ENCODE measurements around the gene CCDC12. TPM values are rescaled to one million over a fixed set of nuclear protein-coding genes. Genes with fewer than 3 reads are reported as not detected.

Gene CCDC12
- total RNA-seq, 1 donor from 2014 or later, result 41.4 TPM

GRCh38 chr3:46876313-46877300 is 99.9 kb downstream of the CCDC12 start:
- no peaks in the 10 kb centered on the region for H3K36me3 Mint-ChIP-seq (ENCODE audit: unreplicated experiment)
- H3K9me3 Mint-ChIP-seq (ENCODE audit: unreplicated experiment), result peaks cover 2% of the 10 kb centered on the region
- no peak overlapping the region for H3K4me3 Mint-ChIP-seq (ENCODE audit: unreplicated experiment)
- no peak for DNase-seq
- no peak overlapping the region for H3K27ac Mint-ChIP-seq (ENCODE audit: unreplicated experiment)
- peaks cover 10% of the 10 kb centered on the region for H3K27me3 Mint-ChIP-seq (ENCODE audit: unreplicated experiment)
- no peaks in the 10 kb centered on the region for H3K4me1 Mint-ChIP-seq (ENCODE audit: low read depth, unreplicated experiment)
- TF ChIP-seq CTCF (IDR thresholded peaks at IDR 0.05; ENCODE audit: partially characterized antibody, unreplicated experiment), result no peak

- DNase-seq, result no peak
- H3K27ac Mint-ChIP-seq (ENCODE audit: unreplicated experiment), result no peak overlapping the region
- no peak overlapping the region for H3K4me3 Mint-ChIP-seq (ENCODE audit: unreplicated experiment)
- peaks cover 4% of the 10 kb centered on the region for H3K9me3 Mint-ChIP-seq (ENCODE audit: unreplicated experiment)
- H3K4me1 Mint-ChIP-seq (ENCODE audit: low read depth, unreplicated experiment), result no peaks in the 10 kb centered on the region
- H3K36me3 Mint-ChIP-seq (ENCODE audit: unreplicated experiment), result no peaks in the 10 kb centered on the region
- peaks cover 10% of the 10 kb centered on the region for H3K27me3 Mint-ChIP-seq (ENCODE audit: unreplicated experiment)
- TF ChIP-seq CTCF (IDR thresholded peaks at IDR 0.05; ENCODE audit: partially characterized antibody, unreplicated experiment), result no peak
Measured at GRCh38 chr3:46875560-46875959, 101.0 kb downstream of the CCDC12 start.

- Mint-ChIP-seq H3K4me3 (ENCODE audit: unreplicated experiment) (no peak overlapping the region), H3K36me3 (ENCODE audit: unreplicated experiment) (no peaks in the 10 kb centered on the region)
Measured at GRCh38 chr3:46874430-46874829, 102.1 kb downstream of the CCDC12 start.

GRCh38 chr3:46873521-46873920 is 103.0 kb downstream of the CCDC12 start:
- Mint-ChIP-seq H3K36me3 (ENCODE audit: unreplicated experiment) (no peaks in the 10 kb centered on the region), H3K4me3 (ENCODE audit: unreplicated experiment) (no peak overlapping the region), H3K9me3 (ENCODE audit: unreplicated experiment) (peaks cover 4% of the 10 kb centered on the region), H3K27ac (ENCODE audit: unreplicated experiment) (no peak overlapping the region), H3K4me1 (ENCODE audit: low read depth, unreplicated experiment) (no peaks in the 10 kb centered on the region), H3K27me3 (ENCODE audit: unreplicated experiment) (peaks cover 7% of the 10 kb centered on the region)
- no peak for TF ChIP-seq CTCF (IDR thresholded peaks at IDR 0.05; ENCODE audit: partially characterized antibody, unreplicated experiment)
- DNase-seq, result no peak

More at GRCh38 chr3:46874430-46874829, 102.1 kb downstream of the CCDC12 start:
- Mint-ChIP-seq H3K9me3 (ENCODE audit: unreplicated experiment) (peaks cover 4% of the 10 kb centered on the region), H3K27me3 (ENCODE audit: unreplicated experiment) (peaks cover 7% of the 10 kb centered on the region), H3K27ac (ENCODE audit: unreplicated experiment) (no peak overlapping the region), H3K4me1 (ENCODE audit: low read depth, unreplicated experiment) (no peaks in the 10 kb centered on the region)
- DNase-seq, result no peak
- no peak for TF ChIP-seq CTCF (IDR thresholded peaks at IDR 0.05; ENCODE audit: partially characterized antibody, unreplicated experiment)

Other genes with a start within 250 kb of the CCDC12 start
- not detected for gene MYL3, start 113.3 kb downstream of the CCDC12 start, total RNA-seq (ENCODE audit: unreplicated experiment)
- gene PTH1R, start 99.0 kb downstream of the CCDC12 start, total RNA-seq (ENCODE audit: unreplicated experiment), result 0.29 TPM
- gene NBEAL2, start 2.9 kb upstream of the CCDC12 start, total RNA-seq (ENCODE audit: unreplicated experiment), result 38.0 TPM
- 59.1 TPM for gene SETD2, start 187.4 kb upstream of the CCDC12 start, total RNA-seq (ENCODE audit: unreplicated experiment)